GM19438 (cell line): ENCODE measurements around the gene ARL4D.
A peak's percentile ranks its signal among the peaks of the same experiment; 100 is the strongest.
"Not testable (repeated sequence)": the region's sequence is repeated elsewhere in the genome, so short reads cannot be mapped to it uniquely, and the experiment has no call there.

Source experiments
- ATAC-seq: cut with Tn5 transposase; IDR thresholded peaks from one replicate; pipeline ENCODE4 v1.9.1; 2021; ENCODE audit warnings: low read depth; ENCODE audit not compliant: unreplicated experiment

ARL4D gene

GRCh38 chr17:43398724-43399595 lies at the start of gene ARL4D:
Gene ARL4D, plus strand, starts transcription at chr17:43398993. Its CDS starts 740 bp downstream, at chr17:43399733.
- no peak for ATAC-seq

GRCh38 chr17:43349142-43349541 lies 49.7 kb upstream of the ARL4D start:
- no peak for ATAC-seq

GRCh38 chr17:43350888-43351361 lies 47.9 kb upstream of the ARL4D start:
- no peak for ATAC-seq

GRCh38 chr17:43351691-43352090 lies 47.1 kb upstream of the ARL4D start:
- ATAC-seq = no peak

GRCh38 chr17:43352579-43353331 lies 46.0 kb upstream of the ARL4D start:
- no peak for ATAC-seq

GRCh38 chr17:43353393-43353792 lies 45.4 kb upstream of the ARL4D start:
- ATAC-seq = no peak

GRCh38 chr17:43354371-43354770 lies 44.4 kb upstream of the ARL4D start:
- ATAC-seq = no peak

GRCh38 chr17:43356450-43356849 lies 42.3 kb upstream of the ARL4D start:
- ATAC-seq = no peak

GRCh38 chr17:43356999-43357398 lies 41.8 kb upstream of the ARL4D start:
- no peak for ATAC-seq

GRCh38 chr17:43359469-43360110 lies 39.2 kb upstream of the ARL4D start:
- no peak for ATAC-seq

GRCh38 chr17:43360376-43360738 lies 38.4 kb upstream of the ARL4D start:
- peak; percentile 22 for ATAC-seq

GRCh38 chr17:43360739-43361505 lies 37.9 kb upstream of the ARL4D start:
- peak; percentile 67 for ATAC-seq

- ATAC-seq = no peak
Observed at GRCh38 chr17:43363181-43363925, 35.4 kb upstream of the ARL4D start.

- no peak for ATAC-seq
Observed at GRCh38 chr17:43363926-43364285, 34.9 kb upstream of the ARL4D start.

GRCh38 chr17:43365356-43365755 lies 33.4 kb upstream of the ARL4D start:
- ATAC-seq = no peak

GRCh38 chr17:43365921-43366320 lies 32.9 kb upstream of the ARL4D start:
- not testable (repeated sequence) for ATAC-seq

- ATAC-seq = no peak
Observed at GRCh38 chr17:43366891-43367736, 31.7 kb upstream of the ARL4D start.

GRCh38 chr17:43367737-43368242 lies 31.0 kb upstream of the ARL4D start:
- peak; percentile 33 for ATAC-seq
